C1 segment of cervical spinal cord (tissue), 14 donors: ENCODE results near the gene CDKL4.
"Not testable (repeated sequence)": the region's sequence is repeated elsewhere in the genome, so short reads cannot be mapped to it uniquely, and the experiment has no call there.

Experiments
- DNase-seq, 14 donors: peaks; one replicate each; lab custom pipeline; 2025; lab: John Stamatoyannopoulos, UW

CDKL4 gene

DNA sequence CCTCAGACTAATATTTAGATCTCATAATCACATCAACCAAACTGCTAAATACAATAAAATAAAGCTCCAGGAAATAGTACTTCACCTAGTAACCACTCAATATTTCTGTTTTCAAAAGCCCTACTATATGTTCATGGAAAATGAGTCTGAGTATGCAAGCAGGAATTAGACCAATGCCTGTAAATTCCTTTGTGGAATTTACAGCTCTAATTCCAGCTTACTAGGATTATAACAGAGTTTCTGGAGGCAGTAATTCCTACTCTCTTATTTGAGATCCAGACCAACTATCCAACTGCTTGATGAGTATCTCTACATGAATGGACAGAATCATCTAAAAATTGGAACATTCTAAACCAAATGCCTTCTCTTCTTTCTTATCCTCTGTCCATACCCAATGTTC lies 11.6 kb downstream of the CDKL4 start:
- no peak for DNase-seq

DNA sequence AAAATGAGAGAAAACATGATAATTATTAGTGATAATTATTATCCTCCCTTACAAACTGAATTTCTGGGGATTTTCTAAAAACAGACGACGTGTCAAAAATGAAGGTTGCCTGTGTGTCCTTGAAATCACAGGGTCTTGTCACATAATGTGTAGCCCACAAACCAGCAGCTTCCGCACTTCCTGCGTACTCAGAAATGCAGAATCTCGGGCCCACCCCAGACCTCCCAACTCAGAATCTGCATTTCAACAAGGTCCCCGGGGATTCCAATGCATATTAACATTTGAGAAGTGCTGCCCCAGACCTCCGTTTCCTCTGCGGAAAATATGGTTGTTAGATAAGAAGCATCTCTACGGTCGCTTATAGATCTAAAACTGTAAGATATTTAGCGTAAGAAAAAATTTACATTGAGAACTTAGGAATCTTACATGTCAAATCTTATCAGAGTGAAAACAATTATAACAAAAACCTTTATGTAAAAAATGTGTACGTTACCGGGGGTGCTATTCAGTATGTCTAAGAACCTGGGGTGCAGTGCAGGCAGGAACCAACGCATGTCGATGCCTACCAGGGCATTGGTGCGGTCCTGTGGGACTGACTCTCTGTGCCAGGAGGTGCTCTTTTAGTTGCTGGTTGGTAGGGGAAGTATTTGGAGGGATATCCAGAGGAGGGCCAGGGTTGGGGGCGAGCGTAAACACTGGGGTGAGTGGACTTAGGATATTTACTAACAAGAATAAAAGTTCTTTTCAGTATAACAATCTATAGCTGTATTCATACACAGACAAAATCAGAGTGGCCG lies 15.2 kb downstream of the CDKL4 start:
- peak in 1 of 14 donors; percentile 37 for DNase-seq

GRCh38 chr2:39227628-39228412 lies 15.9 kb downstream of the CDKL4 start:
- DNase-seq, result peak in 13 of 14 donors; percentile 0 to 72 (median 43)

DNA sequence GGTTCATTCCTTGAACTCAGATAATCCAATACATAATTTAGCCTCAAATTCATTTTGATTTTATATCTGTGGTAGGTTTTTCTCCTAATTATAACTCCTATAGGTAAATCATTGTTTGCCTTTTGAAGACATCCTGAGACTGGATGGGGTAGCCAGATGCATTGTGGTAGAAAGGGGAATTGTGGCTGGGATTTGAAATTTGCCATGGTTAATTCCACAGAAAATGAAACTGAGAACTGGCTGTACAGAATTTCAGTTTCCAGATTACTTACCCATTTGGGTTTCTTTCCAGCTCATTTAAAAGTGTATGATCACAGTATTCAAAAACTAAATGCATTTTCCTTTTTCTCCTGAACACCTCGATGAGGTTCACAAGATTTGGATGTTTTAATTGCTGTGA lies 18.2 kb downstream of the CDKL4 start:
- no peak for DNase-seq

GRCh38 chr2:39223909-39224308 lies 19.9 kb downstream of the CDKL4 start:
- no peak for DNase-seq

- DNase-seq, result no peak
Observed at GRCh38 chr2:39221459-39221858, 22.3 kb downstream of the CDKL4 start.

DNA sequence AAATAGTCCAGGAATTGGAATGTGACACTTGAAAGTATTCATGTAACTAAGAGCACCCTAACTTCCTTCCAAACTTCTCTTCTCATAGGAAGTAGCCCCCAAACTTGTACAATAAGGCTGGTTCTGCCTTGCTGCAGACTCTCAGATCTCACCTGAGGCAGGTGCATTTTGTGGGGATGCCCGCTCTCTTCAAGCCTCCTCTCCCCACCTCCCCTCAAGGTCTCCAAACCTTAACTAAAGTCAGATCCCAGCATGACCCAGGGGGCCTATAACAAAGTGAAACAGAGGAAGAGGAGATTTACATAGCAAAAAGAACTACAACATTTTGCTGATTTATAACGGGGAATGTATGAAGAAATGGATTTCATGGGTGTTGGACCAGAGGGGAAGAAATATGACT lies 23.6 kb downstream of the CDKL4 start:
- no peak for DNase-seq

DNA sequence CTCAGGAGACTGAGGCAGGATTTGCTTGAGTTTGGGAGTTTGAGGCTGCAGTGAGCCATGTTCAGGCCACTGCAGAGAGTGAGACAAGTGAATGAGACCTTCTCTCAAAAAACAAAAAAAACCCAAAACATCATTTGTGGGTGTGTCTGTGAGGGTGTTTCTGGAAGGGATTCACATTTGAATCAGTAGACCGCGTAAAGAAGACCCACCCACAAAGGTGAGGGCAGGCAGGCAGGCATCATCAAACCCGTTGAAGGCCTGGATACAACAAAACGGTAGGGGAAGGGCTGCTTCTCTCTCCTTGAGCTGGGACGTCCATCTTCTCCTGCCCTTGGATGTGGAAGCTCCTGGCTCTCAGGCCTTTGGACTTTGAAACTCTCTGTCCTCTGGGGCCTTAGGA lies 25.4 kb downstream of the CDKL4 start:
- no peak for DNase-seq

DNA sequence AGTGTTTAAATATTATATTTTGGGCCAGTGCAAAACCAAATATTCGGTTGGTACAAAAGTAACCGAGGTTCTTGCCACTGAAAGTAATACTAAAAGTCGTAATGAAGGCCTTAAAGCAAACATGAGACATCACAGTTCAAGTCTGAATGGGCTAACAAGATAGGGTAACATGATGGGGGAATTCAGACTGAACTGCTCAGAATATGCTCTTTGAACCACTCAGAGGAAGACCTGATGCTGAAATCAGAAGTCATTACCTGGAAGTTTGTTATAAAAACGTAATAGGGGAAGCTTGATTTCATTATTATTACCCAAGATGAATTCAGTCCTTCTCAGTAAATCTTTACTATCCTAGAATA lies 26.6 kb downstream of the CDKL4 start:
- no peak for DNase-seq

GRCh38 chr2:39216346-39217191 lies 27.2 kb downstream of the CDKL4 start:
- no peak for DNase-seq

- no peak for DNase-seq
Observed at GRCh38 chr2:39215545-39215944, 28.2 kb downstream of the CDKL4 start.

- DNase-seq, result no peak
Observed at GRCh38 chr2:39213015-39213414, 30.8 kb downstream of the CDKL4 start.

DNA sequence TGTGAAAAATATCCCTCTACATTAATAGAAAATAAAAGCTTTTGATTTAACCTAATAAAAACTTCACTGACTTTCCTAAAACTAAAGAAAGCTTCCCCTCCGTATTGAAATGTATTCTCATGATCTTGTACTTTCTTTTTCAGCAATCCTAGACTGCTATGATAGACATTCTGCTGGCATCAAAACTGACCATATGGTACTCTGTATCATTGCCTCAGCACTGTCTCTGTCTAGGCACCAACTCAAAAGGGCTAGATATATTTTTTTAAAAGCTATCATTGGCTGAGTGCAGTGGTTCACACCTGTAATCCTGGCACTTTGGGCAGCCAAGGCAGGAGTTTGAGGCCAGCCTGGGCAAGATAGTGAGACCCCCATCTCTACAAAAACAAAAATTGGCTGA lies 32.9 kb downstream of the CDKL4 start:
- DNase-seq, result no peak

DNA sequence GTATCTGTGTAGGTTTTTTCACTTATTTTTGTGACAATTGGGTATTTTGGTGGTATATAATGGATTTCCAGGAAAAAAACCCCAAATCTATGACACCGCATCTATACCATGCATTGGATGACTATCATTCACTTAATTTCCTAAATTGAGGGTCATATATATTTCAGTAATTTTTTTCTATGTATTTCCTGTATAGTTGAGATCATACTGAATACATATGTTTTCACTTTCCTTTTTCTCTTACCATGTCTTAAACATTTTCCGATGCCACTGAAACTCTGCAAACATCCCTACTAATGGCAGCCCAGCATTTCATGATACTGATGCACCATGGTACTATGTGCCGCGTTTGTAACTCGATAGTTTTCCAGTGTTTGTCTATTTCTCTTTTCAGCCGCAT lies 40.4 kb downstream of the CDKL4 start:
- DNase-seq, result no peak

- DNase-seq, result no peak
Observed at GRCh38 chr2:39202639-39203369, 41.0 kb downstream of the CDKL4 start.

DNA sequence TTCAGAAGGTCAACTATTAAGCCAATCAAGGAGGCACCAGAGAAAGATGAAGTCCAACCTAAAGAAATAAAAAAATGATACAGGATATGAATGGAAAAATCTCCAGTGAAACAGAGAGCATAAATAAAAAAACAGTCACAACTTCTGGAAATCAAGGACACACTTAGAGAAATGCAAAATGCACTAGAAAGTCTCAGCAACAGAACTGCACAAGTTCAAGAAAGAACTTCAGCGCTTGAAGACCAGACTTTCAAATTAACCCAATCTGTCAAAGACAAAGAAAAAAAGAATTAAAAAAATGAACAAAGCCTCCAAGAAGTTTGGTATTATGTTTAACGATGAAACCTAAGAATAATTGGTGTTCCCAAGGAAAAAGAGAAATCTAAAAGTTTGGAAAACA lies 46.8 kb downstream of the CDKL4 start:
- not testable (repeated sequence) for DNase-seq

- no peak for DNase-seq
Observed at GRCh38 chr2:39194686-39195085, 49.1 kb downstream of the CDKL4 start.

DNA sequence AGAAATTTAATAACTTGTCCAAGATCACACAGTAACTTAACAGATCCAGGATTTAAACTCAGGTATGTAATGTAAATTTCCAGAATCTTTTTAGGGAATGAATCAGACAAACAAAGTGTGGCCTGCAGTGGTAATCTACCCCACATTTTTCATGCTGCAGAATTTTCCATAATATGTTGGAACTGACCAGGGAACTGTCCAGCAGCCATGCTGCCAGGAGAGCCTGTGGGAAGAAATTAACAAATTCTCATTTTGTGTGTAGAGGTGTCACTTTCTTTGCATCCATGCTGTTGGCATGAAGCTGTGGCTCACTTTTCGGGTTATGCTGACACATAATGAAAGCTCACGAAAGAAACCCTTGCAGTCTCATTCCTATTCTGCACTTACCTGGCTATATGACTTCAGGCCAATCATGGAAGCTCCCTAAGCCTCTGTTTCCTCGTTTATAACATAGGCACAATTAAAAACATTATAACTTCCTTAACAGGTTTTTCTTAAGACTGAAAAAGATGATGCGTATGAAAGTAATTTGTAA lies 54.7 kb downstream of the CDKL4 start:
- DNase-seq, result no peak

DNA sequence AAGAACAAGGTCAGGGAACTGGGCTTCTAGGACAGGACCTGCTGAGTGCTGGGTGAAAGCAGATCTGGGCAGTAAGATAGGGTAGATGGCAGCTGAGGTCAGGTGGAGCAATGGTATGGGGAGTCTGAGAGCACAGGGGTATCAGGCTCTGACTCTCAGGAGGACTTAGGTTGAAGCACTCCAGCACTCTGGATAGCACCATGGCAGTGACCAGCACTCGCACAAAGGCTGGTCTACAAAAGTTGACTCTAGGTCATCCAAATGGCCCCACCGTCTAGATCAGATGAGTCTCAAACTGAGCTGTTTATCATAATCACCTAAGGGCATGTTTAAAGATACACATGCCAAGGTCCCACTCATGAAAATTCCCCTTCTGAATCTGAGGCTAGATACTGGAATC lies 60.1 kb downstream of the CDKL4 start:
- DNase-seq, result no peak

GRCh38 chr2:39181297-39181696 lies 62.5 kb downstream of the CDKL4 start:
- DNase-seq, result no peak
